Activated T-helper 1 cell treated with anti-CD3 and anti-CD28 coated beads, Interleukin-12 subunit alpha, Interleukin-12 subunit beta, Interleukin-2, Interleukin-4 antibody, amounts not matched to agents 30 ng/mL and 10 ng/mL and 1 ng/mL, durations not matched to agents 14 hours and 24 hours and 36 hours (primary cell): ENCODE results near the gene PHIP. TPM values are rescaled to one million over a fixed set of nuclear protein-coding genes. Genes with fewer than 3 reads are reported as not detected.
"Not testable (repeated sequence)": the region's sequence is repeated elsewhere in the genome, so short reads cannot be mapped to it uniquely, and the experiment has no call there.

Source experiments
- DNase-seq: peaks from one replicate; pipeline ENCODE4 v3.0.0; 2021; ENCODE audit warnings: low spot score
- H3K27ac Mint-ChIP-seq: one replicate; pipeline ENCODE4 v1.8.0; 2021; ENCODE audit warnings: mild to moderate bottlenecking, mixed read lengths
- H3K27me3 Mint-ChIP-seq: one replicate; pipeline ENCODE4 v1.8.0; 2022; ENCODE audit warnings: mild to moderate bottlenecking, moderate library complexity, mixed read lengths; ENCODE audit not compliant: insufficient read depth
- H3K36me3 Mint-ChIP-seq: one replicate; pipeline ENCODE4 v1.8.0; 2021; ENCODE audit warnings: low read depth, mixed read lengths
- H3K4me1 Mint-ChIP-seq: one replicate; pipeline ENCODE4 v1.8.0; 2021; ENCODE audit warnings: low read depth, mixed read lengths
- H3K4me3 Mint-ChIP-seq: one replicate; pipeline ENCODE4 v1.8.0; 2021; ENCODE audit warnings: mild to moderate bottlenecking, moderate library complexity, mixed read lengths
- H3K9me3 Mint-ChIP-seq: one replicate; pipeline ENCODE4 v1.8.0; 2021; ENCODE audit warnings: mixed read lengths
- intact Hi-C: fragments of 100-400 bp; cut with micrococcal nuclease; formaldehyde crosslinking; loops from one replicate; pipeline ENCODE4 v1.15.1; 2024
- total RNA-seq: library from RNA; stranded (reverse); gene quantifications from 2 replicates; pipeline ENCODE4 v1.2.3, GENCODE V29; 2022

The PHIP gene
- total RNA-seq, 1 donor from 2014 or later: 34.8 TPM

- Mint-ChIP-seq H3K36me3 (peaks cover 40% of the 10 kb centered on the region), H3K4me1 (no peaks in the 10 kb centered on the region), H3K4me3 (no peak overlapping the region), H3K27me3 (no peaks in the 10 kb centered on the region), H3K27ac (no peak overlapping the region), H3K9me3 (no peaks in the 10 kb centered on the region)
- DNase-seq: no peak
- intact Hi-C loops: no loop called here
These were observed 135.6 kb downstream of the PHIP start for GRCh38 chr6:78942446-78942845.

DNA sequence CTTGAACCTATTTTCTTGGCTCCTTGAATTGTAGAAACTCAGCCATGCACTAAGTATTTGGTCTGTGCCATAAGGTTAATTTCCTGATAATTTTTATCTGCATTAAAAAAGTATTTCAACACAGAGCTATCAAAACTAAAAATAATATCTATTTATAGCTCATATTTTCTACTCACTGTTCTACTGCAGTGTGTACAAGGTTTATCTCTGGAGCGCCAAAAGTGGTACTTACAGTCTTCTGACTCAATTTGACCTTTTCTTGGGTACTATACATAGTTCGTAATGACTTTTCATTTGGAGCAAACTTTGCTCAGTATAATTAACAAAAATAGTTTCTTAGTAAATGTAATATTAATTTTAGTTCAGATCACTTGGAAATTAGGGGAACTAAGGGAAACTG is 141.5 kb downstream of the PHIP start:
- H3K27me3 Mint-ChIP-seq: no peaks in the 10 kb centered on the region
- intact Hi-C loops: no loop called here
- H3K9me3 Mint-ChIP-seq: no peaks in the 10 kb centered on the region
- H3K36me3 Mint-ChIP-seq: peaks cover 13% of the 10 kb centered on the region
- DNase-seq: no peak
- no peak overlapping the region for H3K4me3 Mint-ChIP-seq
- H3K4me1 Mint-ChIP-seq: no peaks in the 10 kb centered on the region
- no peak overlapping the region for H3K27ac Mint-ChIP-seq

DNA sequence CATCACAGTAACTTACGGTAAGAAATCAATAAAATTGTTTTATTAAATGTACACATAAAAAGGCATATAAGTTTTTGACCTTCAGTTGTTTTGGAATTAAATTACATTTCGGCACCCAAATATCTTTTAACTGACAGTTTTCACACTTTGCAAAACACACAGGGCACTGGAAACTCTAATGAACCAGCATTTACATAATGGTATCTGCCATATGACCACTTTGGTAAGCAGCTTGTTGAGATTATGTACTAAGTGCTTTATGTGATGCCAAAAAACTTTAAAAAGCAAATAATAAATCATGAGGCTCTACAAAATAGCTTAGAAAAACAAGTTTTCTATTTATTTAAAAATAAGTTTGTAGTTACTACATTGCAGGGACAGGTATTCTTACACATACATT is 142.5 kb downstream of the PHIP start:
- Mint-ChIP-seq H3K9me3 (no peaks in the 10 kb centered on the region), H3K4me1 (no peaks in the 10 kb centered on the region)

DNA sequence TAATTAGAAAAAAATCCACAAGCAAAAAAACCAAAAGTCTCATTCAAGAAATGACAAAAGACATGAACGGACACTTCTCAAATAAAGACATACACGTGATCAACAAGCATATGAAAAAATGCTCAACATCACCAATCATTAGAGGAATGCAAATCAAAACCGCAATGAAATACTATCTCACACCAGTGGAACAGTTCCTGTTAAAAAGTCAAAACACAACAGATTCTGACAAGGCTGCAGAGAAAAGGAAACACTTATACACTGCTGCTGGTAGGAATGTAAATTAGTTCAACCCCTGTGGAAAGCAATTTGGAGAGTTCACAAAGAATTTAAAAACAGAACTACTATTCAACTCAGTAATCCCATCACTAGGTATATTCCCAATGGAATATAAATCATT is 152.7 kb downstream of the PHIP start:
- intact Hi-C loops: no loop called here
- Mint-ChIP-seq H3K27me3 (peaks cover 3% of the 10 kb centered on the region), H3K4me3 (no peak overlapping the region), H3K9me3 (peaks cover 36% of the 10 kb centered on the region), H3K4me1 (no peaks in the 10 kb centered on the region), H3K36me3 (no peaks in the 10 kb centered on the region), H3K27ac (no peak overlapping the region)
- no peak for DNase-seq

More for the DNA sequence above, 142.5 kb downstream of the PHIP start:
- Mint-ChIP-seq H3K27me3 (no peaks in the 10 kb centered on the region), H3K36me3 (peaks cover 5% of the 10 kb centered on the region), H3K4me3 (no peak overlapping the region), H3K27ac (no peak overlapping the region)
- intact Hi-C loops: no loop called here
- DNase-seq: no peak

GRCh38 chr6:78921168-78921567 is 156.9 kb downstream of the PHIP start:
- H3K27me3 Mint-ChIP-seq, intact Hi-C loops, H3K4me1 Mint-ChIP-seq, H3K36me3 Mint-ChIP-seq, H3K27ac Mint-ChIP-seq, DNase-seq, H3K4me3 Mint-ChIP-seq: not testable (repeated sequence)
- peaks cover 55% of the 10 kb centered on the region for H3K9me3 Mint-ChIP-seq

- intact Hi-C loops: no loop called here
- no peaks in the 10 kb centered on the region for H3K36me3 Mint-ChIP-seq
- no peak for DNase-seq
- no peaks in the 10 kb centered on the region for H3K27me3 Mint-ChIP-seq
- peaks cover 53% of the 10 kb centered on the region for H3K9me3 Mint-ChIP-seq
- H3K27ac Mint-ChIP-seq: no peak overlapping the region
- no peak overlapping the region for H3K4me3 Mint-ChIP-seq
- no peaks in the 10 kb centered on the region for H3K4me1 Mint-ChIP-seq
These were observed 160.3 kb downstream of the PHIP start for GRCh38 chr6:78917788-78918187.

GRCh38 chr6:78916411-78916810 is 161.6 kb downstream of the PHIP start:
- no peak overlapping the region for H3K27ac Mint-ChIP-seq
- peaks cover 1% of the 10 kb centered on the region for H3K27me3 Mint-ChIP-seq
- peaks cover under 1% of the 10 kb centered on the region for H3K4me1 Mint-ChIP-seq
- no peak overlapping the region for H3K4me3 Mint-ChIP-seq
- peaks cover 45% of the 10 kb centered on the region for H3K9me3 Mint-ChIP-seq
- intact Hi-C loops: no loop called here
- no peak for DNase-seq
- H3K36me3 Mint-ChIP-seq: no peaks in the 10 kb centered on the region

DNA sequence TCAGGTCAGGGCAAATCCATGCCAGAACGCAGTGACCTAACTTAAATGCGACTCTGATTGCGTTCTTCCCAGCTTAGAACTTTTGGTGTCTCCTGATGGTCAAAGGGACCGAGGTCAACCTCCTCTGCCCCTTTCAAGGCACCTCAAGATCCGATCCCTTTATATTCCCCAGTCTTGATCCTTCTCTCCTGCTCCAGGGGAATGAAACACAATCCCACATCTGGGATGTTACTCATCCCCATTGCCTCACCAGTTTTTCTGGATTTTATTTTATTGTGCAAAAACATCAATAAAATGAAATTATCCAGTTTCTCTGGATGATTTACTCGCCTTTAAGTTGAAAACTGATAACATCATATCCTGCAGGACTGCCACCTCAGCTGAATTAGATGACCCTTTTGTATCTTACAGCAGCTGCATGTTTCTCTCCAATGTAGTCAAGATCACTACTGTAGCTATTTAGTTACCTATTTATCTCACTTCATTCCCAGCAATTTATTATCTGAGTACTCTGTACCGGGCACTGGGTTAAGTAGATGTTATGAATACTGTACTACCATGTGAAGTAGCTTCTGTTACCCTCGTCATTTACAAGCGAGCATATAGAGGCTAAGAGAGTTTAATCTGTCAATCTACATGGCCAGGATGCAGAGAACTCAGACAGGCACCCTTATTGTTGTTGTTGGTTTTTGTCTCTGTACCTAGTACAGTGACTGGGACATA is 166.7 kb downstream of the PHIP start:
- Mint-ChIP-seq H3K9me3 (peaks cover 9% of the 10 kb centered on the region), H3K4me3 (peak overlapping the region; percentile 61), H3K4me1 (peaks cover 17% of the 10 kb centered on the region), H3K27ac (no peak overlapping the region), H3K36me3 (peaks cover 4% of the 10 kb centered on the region), H3K27me3 (peaks cover 15% of the 10 kb centered on the region)
- intact Hi-C loops: no loop called here
- DNase-seq: no peak

- intact Hi-C loops: no loop called here
- H3K4me1 Mint-ChIP-seq: peaks cover 17% of the 10 kb centered on the region
- H3K27me3 Mint-ChIP-seq: peaks cover 15% of the 10 kb centered on the region
- H3K4me3 Mint-ChIP-seq: peak overlapping the region; percentile 61
- H3K36me3 Mint-ChIP-seq: peaks cover 4% of the 10 kb centered on the region
- peaks cover 2% of the 10 kb centered on the region for H3K9me3 Mint-ChIP-seq
- peak; percentile 2 for DNase-seq
- H3K27ac Mint-ChIP-seq: no peak overlapping the region
These were observed 167.4 kb downstream of the PHIP start for GRCh38 chr6:78910591-78911171.

DNA sequence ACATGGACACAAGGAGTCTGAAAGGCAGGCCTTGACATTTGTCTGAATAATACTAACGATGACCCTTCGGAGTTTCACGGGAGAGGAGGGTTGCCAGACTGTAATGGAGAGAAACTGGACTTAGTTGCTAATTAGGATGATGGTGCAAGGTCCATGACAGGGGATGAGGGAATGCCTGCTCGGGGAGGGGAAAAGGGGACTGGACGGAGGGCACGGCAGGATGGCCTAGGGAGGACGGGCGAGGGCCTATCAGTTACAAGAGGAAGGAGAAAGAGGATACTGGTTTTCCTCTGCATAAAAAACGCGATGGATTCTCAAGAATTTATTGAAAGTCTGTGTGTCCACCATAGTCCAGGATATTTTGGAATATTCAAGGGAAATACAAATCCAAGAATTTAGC is 168.0 kb downstream of the PHIP start:
- Mint-ChIP-seq H3K9me3 (no peaks in the 10 kb centered on the region), H3K36me3 (peaks cover 4% of the 10 kb centered on the region), H3K27ac (no peak overlapping the region), H3K4me3 (peak overlapping the region; percentile 61), H3K27me3 (peaks cover 15% of the 10 kb centered on the region), H3K4me1 (peaks cover 17% of the 10 kb centered on the region)
- intact Hi-C loops: no loop called here
- DNase-seq: no peak

- H3K27ac Mint-ChIP-seq: no peak overlapping the region
- H3K36me3 Mint-ChIP-seq: peaks cover 4% of the 10 kb centered on the region
- peaks cover 17% of the 10 kb centered on the region for H3K4me1 Mint-ChIP-seq
- intact Hi-C loops: no loop called here
- DNase-seq: no peak
- H3K4me3 Mint-ChIP-seq: no peak overlapping the region
- no peaks in the 10 kb centered on the region for H3K9me3 Mint-ChIP-seq
- peaks cover 15% of the 10 kb centered on the region for H3K27me3 Mint-ChIP-seq
These were observed 168.7 kb downstream of the PHIP start for GRCh38 chr6:78909391-78909790.

GRCh38 chr6:78908621-78909020 is 169.4 kb downstream of the PHIP start:
- Mint-ChIP-seq H3K9me3 (no peaks in the 10 kb centered on the region), H3K4me3 (no peak overlapping the region), H3K4me1 (peaks cover 17% of the 10 kb centered on the region), H3K36me3 (peaks cover 4% of the 10 kb centered on the region), H3K27ac (no peak overlapping the region), H3K27me3 (peaks cover 15% of the 10 kb centered on the region)
- DNase-seq: no peak
- intact Hi-C loops: no loop called here

GRCh38 chr6:78896227-78896626 is 181.8 kb downstream of the PHIP start:
- intact Hi-C loops: no loop called here
- Mint-ChIP-seq H3K4me1 (no peaks in the 10 kb centered on the region), H3K36me3 (no peaks in the 10 kb centered on the region), H3K4me3 (no peak overlapping the region), H3K9me3 (no peaks in the 10 kb centered on the region), H3K27me3 (no peaks in the 10 kb centered on the region), H3K27ac (no peak overlapping the region)
- DNase-seq: no peak
